Activated CD4-positive, alpha-beta T cell treated with anti-CD3 and anti-CD28 coated beads for 36 hours (primary cell): Measurements from ENCODE around the gene MGARP. TPM values are rescaled to one million over a fixed set of nuclear protein-coding genes. Genes with fewer than 3 reads are reported as not detected.
"Not testable (repeated sequence)": the region's sequence is repeated elsewhere in the genome, so short reads cannot be mapped to it uniquely, and the experiment has no call there.

Experiments
- ATAC-seq: fragments of 200-7000 bp; cut with Tn5 transposase; one replicate; pipeline ENCODE4 v1.10.0; 2021; ENCODE audit warnings: mild to moderate bottlenecking, moderate library complexity
- CTCF ChIA-PET: fragments of 350-600 bp; sonication (Branson Sonifier 250); formaldehyde crosslinking; loops from one replicate; lab custom pipeline; 2021; ENCODE audit warnings: antibody characterized with exemption; lab: Charles Lee
- POLR2A ChIA-PET: fragments of 350-600 bp; sonication (Branson Sonifier 250); formaldehyde crosslinking; loops from one replicate; lab custom pipeline; 2021; ENCODE audit warnings: antibody characterized with exemption, inconsistent platforms; lab: Charles Lee
- DNase-seq: peaks from one replicate; pipeline ENCODE4 v3.0.0-alpha.2; 2020
- H3K27ac Mint-ChIP-seq: one replicate; pipeline ENCODE4 v1.8.0; 2021; ENCODE audit warnings: mixed read lengths
- H3K27me3 Mint-ChIP-seq: one replicate; pipeline ENCODE4 v1.8.0; 2021; ENCODE audit warnings: mixed read lengths
- H3K36me3 Mint-ChIP-seq: one replicate; pipeline ENCODE4 v1.8.0; 2021; ENCODE audit warnings: low read depth, mixed read lengths
- H3K4me1 Mint-ChIP-seq: one replicate; pipeline ENCODE4 v1.8.0; 2021; ENCODE audit warnings: mixed read lengths
- H3K4me3 Mint-ChIP-seq: one replicate; pipeline ENCODE4 v1.8.0; 2021; ENCODE audit warnings: mild to moderate bottlenecking, moderate library complexity, mixed read lengths
- H3K9me3 Mint-ChIP-seq: one replicate; pipeline ENCODE4 v1.8.0; 2021; ENCODE audit warnings: low read depth, mixed read lengths
- intact Hi-C, 2 experiments: fragments of 100-400 bp; cut with DNase I in 1 of 2; cut with micrococcal nuclease in 1 of 2; formaldehyde crosslinking; loops; one replicate each; pipeline versions ENCODE4 v1.14.2 to v1.15.1; 2022 to 2024; cut with DNase I, micrococcal nuclease
- total RNA-seq, 2 experiments: library from RNA; stranded (reverse); gene quantifications; one replicate each; pipeline ENCODE4 v1.2.3, GENCODE V29; 2021

Gene MGARP
- total RNA-seq: under 1 TPM; 0.21 to 0.35 TPM

- peaks cover 8% of the 10 kb centered on the region for H3K36me3 Mint-ChIP-seq
- CTCF ChIA-PET: interaction anchor here (0.8 to 1.6 kb wide), 4 partner anchors 14 to 193 kb away, joined by 3 read pairs; no protein-coding TSS in a partner anchor
- no peak within 1 kb of the TSS for H3K27ac Mint-ChIP-seq
- peak within 1 kb of the TSS; percentile 69 for H3K4me3 Mint-ChIP-seq
- DNase-seq (peak; percentile 49), ATAC-seq (peak; percentile 82)
- H3K4me1 Mint-ChIP-seq: peaks cover 13% of the 10 kb centered on the region
- POLR2A ChIA-PET: interaction anchor here (0.6 kb wide), 1 partner anchor 32 kb away, joined by 3 read pairs; no protein-coding TSS in a partner anchor
- intact Hi-C loops: no loop called here
- H3K27me3 Mint-ChIP-seq: peaks cover 39% of the 10 kb centered on the region
- H3K9me3 Mint-ChIP-seq: peaks cover 4% of the 10 kb centered on the region
These were observed at the start of gene MGARP for GRCh38 chr4:139279760-139280620. MGARP (minus strand) TSS chr4:139280225; CDS start chr4:139280158, 67 bp downstream.

GRCh38 chr4:139329665-139330200 is 49.7 kb upstream of the MGARP start:
- intact Hi-C loops: loop anchor here in 1 of 2 experiments (2.0 kb wide), 1 partner anchor 27 kb away; the partner anchor contains the start of gene NDUFC1
- Mint-ChIP-seq H3K36me3 (peaks cover 33% of the 10 kb centered on the region), H3K9me3 (no peaks in the 10 kb centered on the region), H3K4me1 (peaks cover 57% of the 10 kb centered on the region), H3K4me3 (no peak overlapping the region), H3K27me3 (no peaks in the 10 kb centered on the region), H3K27ac (peak overlapping the region; percentile 8)
- ATAC-seq (no peak), DNase-seq (no peak)
- ChIA-PET POLR2A (interaction anchor here (0.7 kb wide), 1 partner anchor 28 kb away, joined by 9 read pairs; the partner anchor contains the start of gene NDUFC1), CTCF (interaction anchor here (0.6 to 2.3 kb wide), 11 partner anchors 8 to 299 kb away, joined by 3 to 12 read pairs (median 3); partner anchors contain the start of genes NAA15 and NDUFC1)

- intact Hi-C loops: no loop called here
- Mint-ChIP-seq H3K27ac (no peak overlapping the region), H3K4me1 (peaks cover 59% of the 10 kb centered on the region), H3K27me3 (no peaks in the 10 kb centered on the region), H3K9me3 (peaks cover 4% of the 10 kb centered on the region), H3K36me3 (peaks cover 43% of the 10 kb centered on the region), H3K4me3 (no peak overlapping the region)
- DNase-seq: no peak
- ChIA-PET POLR2A (no interaction called here), CTCF (interaction anchor here (0.7 kb wide), 1 partner anchor 12 kb away, joined by 3 read pairs; no protein-coding TSS in a partner anchor)
- no peak for ATAC-seq
These were observed 44.6 kb upstream of the MGARP start for GRCh38 chr4:139324620-139325019.

- intact Hi-C loops, H3K9me3 Mint-ChIP-seq, H3K27me3 Mint-ChIP-seq, DNase-seq, H3K27ac Mint-ChIP-seq, H3K4me3 Mint-ChIP-seq, ATAC-seq, POLR2A ChIA-PET: not testable (repeated sequence)
- CTCF ChIA-PET: interaction anchor here (0.9 to 1.9 kb wide), 2 partner anchors 7 to 11 kb away, joined by 3 to 5 read pairs; no protein-coding TSS in a partner anchor
- H3K4me1 Mint-ChIP-seq: peaks cover 58% of the 10 kb centered on the region
- peaks cover 25% of the 10 kb centered on the region for H3K36me3 Mint-ChIP-seq
These were observed 42.5 kb upstream of the MGARP start for GRCh38 chr4:139322541-139322940.

- peaks cover 61% of the 10 kb centered on the region for H3K4me1 Mint-ChIP-seq
- H3K27ac Mint-ChIP-seq: peak overlapping the region; percentile 42
- not testable (repeated sequence) for H3K4me3 Mint-ChIP-seq
These were observed 42.0 kb upstream of the MGARP start for GRCh38 chr4:139322070-139322469.

GRCh38 chr4:139319571-139319970 is 39.5 kb upstream of the MGARP start:
- ATAC-seq (no peak), DNase-seq (no peak)
- Mint-ChIP-seq H3K4me1 (peaks cover 71% of the 10 kb centered on the region), H3K4me3 (no peak overlapping the region), H3K27ac (no peak overlapping the region), H3K9me3 (peaks cover 7% of the 10 kb centered on the region), H3K36me3 (peaks cover 31% of the 10 kb centered on the region), H3K27me3 (no peaks in the 10 kb centered on the region)
- intact Hi-C loops: no loop called here
- POLR2A ChIA-PET: no interaction called here
- CTCF ChIA-PET: interaction anchor here (0.6 kb wide), 1 partner anchor 21 kb away, joined by 3 read pairs; no protein-coding TSS in a partner anchor

More at GRCh38 chr4:139322070-139322469, 42.0 kb upstream of the MGARP start:
- ChIA-PET POLR2A (interaction anchor here (0.6 kb wide), 1 partner anchor 247 kb away, joined by 3 read pairs; no protein-coding TSS in a partner anchor), CTCF (interaction anchor here (0.6 to 1.9 kb wide), 4 partner anchors 8 to 1901 kb away, joined by 3 to 5 read pairs (median 4); no protein-coding TSS in a partner anchor)
- ATAC-seq, DNase-seq, H3K9me3 Mint-ChIP-seq, intact Hi-C loops, H3K27me3 Mint-ChIP-seq: not testable (repeated sequence)
- H3K36me3 Mint-ChIP-seq: peaks cover 25% of the 10 kb centered on the region

GRCh38 chr4:139317635-139318034 is 37.6 kb upstream of the MGARP start:
- peaks cover 7% of the 10 kb centered on the region for H3K9me3 Mint-ChIP-seq
- DNase-seq: no peak
- no peak for ATAC-seq
- H3K36me3 Mint-ChIP-seq: peaks cover 38% of the 10 kb centered on the region
- H3K27ac Mint-ChIP-seq: no peak overlapping the region
- intact Hi-C loops: no loop called here
- peaks cover 73% of the 10 kb centered on the region for H3K4me1 Mint-ChIP-seq
- CTCF ChIA-PET: interaction anchor here (1.0 kb wide), 1 partner anchor 21 kb away, joined by 3 read pairs; no protein-coding TSS in a partner anchor
- H3K4me3 Mint-ChIP-seq: no peak overlapping the region
- H3K27me3 Mint-ChIP-seq: no peaks in the 10 kb centered on the region
- POLR2A ChIA-PET: no interaction called here

- H3K4me1 Mint-ChIP-seq: peaks cover 73% of the 10 kb centered on the region
- ATAC-seq (no peak), DNase-seq (no peak)
- H3K27me3 Mint-ChIP-seq: no peaks in the 10 kb centered on the region
- no peak overlapping the region for H3K4me3 Mint-ChIP-seq
- CTCF ChIA-PET: interaction anchor here (1.5 kb wide), 1 partner anchor 16 kb away, joined by 3 read pairs; no protein-coding TSS in a partner anchor
- peak overlapping the region; percentile 85 for H3K27ac Mint-ChIP-seq
- H3K9me3 Mint-ChIP-seq: peaks cover 3% of the 10 kb centered on the region
- POLR2A ChIA-PET: interaction anchor here (0.6 kb wide), 1 partner anchor 266 kb away, joined by 5 read pairs; no protein-coding TSS in a partner anchor
- intact Hi-C loops: no loop called here
- peaks cover 36% of the 10 kb centered on the region for H3K36me3 Mint-ChIP-seq
These were observed 36.7 kb upstream of the MGARP start for GRCh38 chr4:139316733-139317132.

- H3K9me3 Mint-ChIP-seq: peaks cover 3% of the 10 kb centered on the region
- ChIA-PET POLR2A (no interaction called here), CTCF (interaction anchor here (0.6 to 1.5 kb wide), 3 partner anchors 17 to 285 kb away, joined by 3 to 4 read pairs (median 3); no protein-coding TSS in a partner anchor)
- no peaks in the 10 kb centered on the region for H3K27me3 Mint-ChIP-seq
- no peak for ATAC-seq
- no peak overlapping the region for H3K4me3 Mint-ChIP-seq
- intact Hi-C loops: no loop called here
- H3K4me1 Mint-ChIP-seq: peaks cover 72% of the 10 kb centered on the region
- H3K27ac Mint-ChIP-seq: peak overlapping the region; percentile 51
- H3K36me3 Mint-ChIP-seq: peaks cover 28% of the 10 kb centered on the region
- DNase-seq: no peak
These were observed 35.2 kb upstream of the MGARP start for GRCh38 chr4:139315221-139315675.

- CTCF ChIA-PET: interaction anchor here (1.1 kb wide), 1 partner anchor 284 kb away, joined by 3 read pairs; no protein-coding TSS in a partner anchor
- DNase-seq: no peak
These were observed 34.2 kb upstream of the MGARP start for GRCh38 chr4:139314047-139314800.

More at GRCh38 chr4:139314047-139314800, 34.2 kb upstream of the MGARP start:
- intact Hi-C loops: no loop called here
- Mint-ChIP-seq H3K27me3 (no peaks in the 10 kb centered on the region), H3K4me1 (peaks cover 71% of the 10 kb centered on the region), H3K4me3 (no peak overlapping the region), H3K27ac (peak overlapping the region; percentile 66), H3K36me3 (peaks cover 27% of the 10 kb centered on the region), H3K9me3 (peaks cover 3% of the 10 kb centered on the region)
- POLR2A ChIA-PET: interaction anchor here (0.9 kb wide), 1 partner anchor 232 kb away, joined by 4 read pairs; no protein-coding TSS in a partner anchor
- peak; percentile 58 for ATAC-seq
